ENCODE data around the gene PALB2.

GRCh38 chr16:23676924-23677480 lies 35.9 kb upstream of the PALB2 start:
- TF ChIP-seq FIP1L1 (IDR thresholded peaks at IDR 0.05; ENCODE audit: borderline replicate concordance, insufficient read depth, low read depth, low read length) (no peak), NBN (conservative IDR thresholded peaks at IDR 0.05) (no peak), JUND (CRISPR knock-in tag; IDR thresholded peaks at IDR 0.05) (no peak), SMC3 (IDR thresholded peaks at IDR 0.05; ENCODE audit: low read length) (no peak), ZNF83 (CRISPR knock-in tag; IDR thresholded peaks at IDR 0.05; ENCODE audit: borderline replicate concordance) (no peak), HOXA7 (CRISPR knock-in tag; IDR thresholded peaks at IDR 0.05) (no peak), MZF1 (CRISPR knock-in tag; IDR thresholded peaks at IDR 0.05; ENCODE audit: borderline replicate concordance) (no peak), ZNF781 (CRISPR knock-in tag; IDR thresholded peaks at IDR 0.05; ENCODE audit: borderline replicate concordance, not compliant biosample characterization) (no peak)
- TF ChIP-seq, protein P1, sequence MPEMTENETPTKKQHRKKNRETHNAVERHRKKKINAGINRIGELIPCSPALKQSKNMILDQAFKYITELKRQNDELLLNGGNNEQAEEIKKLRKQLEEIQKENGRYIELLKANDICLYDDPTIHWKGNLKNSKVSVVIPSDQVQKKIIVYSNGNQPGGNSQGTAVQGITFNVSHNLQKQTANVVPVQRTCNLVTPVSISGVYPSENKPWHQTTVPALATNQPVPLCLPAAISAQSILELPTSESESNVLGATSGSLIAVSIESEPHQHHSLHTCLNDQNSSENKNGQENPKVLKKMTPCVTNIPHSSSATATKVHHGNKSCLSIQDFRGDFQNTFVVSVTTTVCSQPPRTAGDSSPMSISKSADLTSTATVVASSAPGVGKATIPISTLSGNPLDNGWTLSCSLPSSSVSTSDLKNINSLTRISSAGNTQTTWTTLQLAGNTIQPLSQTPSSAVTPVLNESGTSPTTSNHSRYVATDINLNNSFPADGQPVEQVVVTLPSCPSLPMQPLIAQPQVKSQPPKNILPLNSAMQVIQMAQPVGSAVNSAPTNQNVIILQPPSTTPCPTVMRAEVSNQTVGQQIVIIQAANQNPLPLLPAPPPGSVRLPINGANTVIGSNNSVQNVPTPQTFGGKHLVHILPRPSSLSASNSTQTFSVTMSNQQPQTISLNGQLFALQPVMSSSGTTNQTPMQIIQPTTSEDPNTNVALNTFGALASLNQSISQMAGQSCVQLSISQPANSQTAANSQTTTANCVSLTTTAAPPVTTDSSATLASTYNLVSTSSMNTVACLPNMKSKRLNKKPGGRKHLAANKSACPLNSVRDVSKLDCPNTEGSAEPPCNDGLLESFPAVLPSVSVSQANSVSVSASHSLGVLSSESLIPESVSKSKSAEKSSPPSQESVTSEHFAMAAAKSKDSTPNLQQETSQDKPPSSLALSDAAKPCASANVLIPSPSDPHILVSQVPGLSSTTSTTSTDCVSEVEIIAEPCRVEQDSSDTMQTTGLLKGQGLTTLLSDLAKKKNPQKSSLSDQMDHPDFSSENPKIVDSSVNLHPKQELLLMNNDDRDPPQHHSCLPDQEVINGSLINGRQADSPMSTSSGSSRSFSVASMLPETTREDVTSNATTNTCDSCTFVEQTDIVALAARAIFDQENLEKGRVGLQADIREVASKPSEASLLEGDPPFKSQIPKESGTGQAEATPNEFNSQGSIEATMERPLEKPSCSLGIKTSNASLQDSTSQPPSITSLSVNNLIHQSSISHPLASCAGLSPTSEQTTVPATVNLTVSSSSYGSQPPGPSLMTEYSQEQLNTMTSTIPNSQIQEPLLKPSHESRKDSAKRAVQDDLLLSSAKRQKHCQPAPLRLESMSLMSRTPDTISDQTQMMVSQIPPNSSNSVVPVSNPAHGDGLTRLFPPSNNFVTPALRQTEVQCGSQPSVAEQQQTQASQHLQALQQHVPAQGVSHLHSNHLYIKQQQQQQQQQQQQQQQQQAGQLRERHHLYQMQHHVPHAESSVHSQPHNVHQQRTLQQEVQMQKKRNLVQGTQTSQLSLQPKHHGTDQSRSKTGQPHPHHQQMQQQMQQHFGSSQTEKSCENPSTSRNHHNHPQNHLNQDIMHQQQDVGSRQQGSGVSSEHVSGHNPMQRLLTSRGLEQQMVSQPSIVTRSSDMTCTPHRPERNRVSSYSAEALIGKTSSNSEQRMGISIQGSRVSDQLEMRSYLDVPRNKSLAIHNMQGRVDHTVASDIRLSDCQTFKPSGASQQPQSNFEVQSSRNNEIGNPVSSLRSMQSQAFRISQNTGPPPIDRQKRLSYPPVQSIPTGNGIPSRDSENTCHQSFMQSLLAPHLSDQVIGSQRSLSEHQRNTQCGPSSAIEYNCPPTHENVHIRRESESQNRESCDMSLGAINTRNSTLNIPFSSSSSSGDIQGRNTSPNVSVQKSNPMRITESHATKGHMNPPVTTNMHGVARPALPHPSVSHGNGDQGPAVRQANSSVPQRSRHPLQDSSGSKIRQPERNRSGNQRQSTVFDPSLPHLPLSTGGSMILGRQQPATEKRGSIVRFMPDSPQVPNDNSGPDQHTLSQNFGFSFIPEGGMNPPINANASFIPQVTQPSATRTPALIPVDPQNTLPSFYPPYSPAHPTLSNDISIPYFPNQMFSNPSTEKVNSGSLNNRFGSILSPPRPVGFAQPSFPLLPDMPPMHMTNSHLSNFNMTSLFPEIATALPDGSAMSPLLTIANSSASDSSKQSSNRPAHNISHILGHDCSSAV (CRISPR knock-in tag; IDR thresholded peaks at IDR 0.05; ENCODE audit: borderline replicate concordance), result no peak

All from HepG2 (cell line).